Left renal cortex interstitium (tissue), 4 donors: ENCODE results near the gene LRRC4C. TPM values are rescaled to one million over a fixed set of nuclear protein-coding genes. Genes with fewer than 3 reads are reported as not detected.

ENCODE experiments used
- DNase-seq, 4 donors: peaks; one replicate each; pipeline ENCODE4 v3.0.0-alpha.2; 2013; ENCODE audit warnings: low read depth in 4 of 4, low spot score in 2 of 4, missing footprints in 1 of 4
- polyA plus RNA-seq, 4 donors: library from polyadenylated mRNA; unstranded; fragments of 120-200 nt; gene quantifications; one replicate each; pipeline ENCODE4 v1.2.1, GENCODE V29; 2013; ENCODE audit not compliant: insufficient read length in 4 of 4

The LRRC4C gene
- polyA plus RNA-seq, 4 donors: 12.8 to 15.3 (median 14.6) TPM

DNA sequence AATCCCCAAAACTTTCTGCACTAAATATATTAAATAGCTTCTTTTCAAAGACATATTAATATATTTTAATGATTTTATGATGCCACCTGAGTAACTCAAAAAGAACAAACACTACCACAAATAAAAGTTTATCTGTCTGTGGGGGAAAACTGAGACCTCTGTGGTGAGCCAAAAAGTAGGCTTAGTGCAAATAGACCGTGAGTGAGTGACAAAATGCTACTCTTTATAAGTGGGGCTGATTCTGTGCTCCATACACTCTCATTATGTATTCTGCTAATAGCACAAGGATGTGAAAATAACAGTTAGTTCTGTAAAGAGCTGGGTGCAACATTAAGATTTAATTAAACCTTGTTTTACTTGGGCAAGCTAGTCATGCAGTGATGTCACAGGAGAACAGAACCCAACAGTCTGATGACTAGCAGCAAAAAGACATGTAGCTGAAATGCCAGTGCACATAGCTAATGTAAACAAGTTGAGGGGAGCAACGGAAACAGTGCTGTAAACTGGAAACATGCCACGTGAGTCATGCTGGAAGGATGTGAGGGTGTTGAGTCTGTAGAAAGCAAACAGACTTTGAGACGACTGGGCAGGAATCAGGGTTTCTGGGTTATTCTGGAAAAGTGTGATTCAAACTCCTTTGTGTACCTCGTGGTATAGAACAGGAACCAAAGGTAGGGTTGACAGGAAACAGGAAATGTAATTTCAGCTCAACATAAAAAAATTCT is 1130.4 kb downstream of the LRRC4C start:
- DNase-seq: peak in 2 of 4 donors; percentile 18 to 24

DNA sequence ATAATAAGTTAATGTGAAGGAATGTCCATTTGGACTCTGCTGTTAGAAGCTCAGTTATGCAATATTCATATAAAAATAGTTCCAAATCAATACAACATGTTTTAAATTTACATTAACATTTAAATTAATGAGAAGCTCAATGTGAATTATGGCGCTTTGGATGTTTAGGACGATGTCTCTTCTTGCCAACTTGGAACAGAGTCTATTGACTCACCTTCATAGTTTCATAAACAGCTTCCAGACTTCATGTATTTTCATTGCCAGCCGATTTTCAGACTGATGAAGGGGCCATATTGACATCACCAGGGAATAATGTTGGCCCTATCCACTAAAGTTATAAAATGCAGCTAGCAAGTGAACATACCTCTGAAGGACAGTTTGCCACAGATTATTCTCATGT is 1136.2 kb downstream of the LRRC4C start:
- DNase-seq: no peak

DNA sequence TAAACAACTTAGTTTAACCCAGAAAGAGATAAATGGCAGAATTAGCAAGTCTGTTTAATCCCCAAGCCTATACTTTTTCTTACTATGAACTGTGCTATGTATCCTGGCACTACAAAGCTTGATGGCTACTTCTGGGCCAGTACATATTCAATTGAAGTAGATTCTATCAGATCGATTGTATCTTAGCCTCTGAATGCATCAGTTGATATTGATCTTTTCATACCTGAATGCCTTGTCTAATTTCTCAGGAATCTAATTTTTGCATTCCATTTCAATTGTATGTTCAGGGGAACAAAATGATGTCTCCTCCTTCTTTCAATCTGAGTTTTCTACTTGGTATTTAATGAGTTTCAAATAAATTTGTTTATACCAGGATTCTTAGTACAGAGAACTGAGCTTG is 1137.9 kb downstream of the LRRC4C start:
- DNase-seq: no peak

DNA sequence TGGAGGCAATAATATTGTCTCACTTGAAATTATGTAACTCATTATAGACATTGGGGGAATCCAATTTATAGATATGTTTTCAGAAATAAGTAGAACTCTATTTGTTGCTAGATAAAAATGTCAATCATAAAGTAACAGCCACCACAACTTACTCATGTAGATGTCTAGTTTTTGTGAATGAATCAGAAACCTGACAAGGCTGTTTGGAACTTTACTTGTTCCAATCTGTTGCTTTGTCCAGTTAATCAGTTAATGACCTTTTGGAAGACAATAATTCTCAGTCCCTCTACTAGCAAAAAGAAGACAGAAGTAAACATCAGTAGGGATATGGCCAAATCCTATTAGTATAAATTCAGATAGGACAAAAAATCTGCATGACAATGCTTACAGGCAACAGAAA is 1143.3 kb downstream of the LRRC4C start:
- DNase-seq: no peak

DNA sequence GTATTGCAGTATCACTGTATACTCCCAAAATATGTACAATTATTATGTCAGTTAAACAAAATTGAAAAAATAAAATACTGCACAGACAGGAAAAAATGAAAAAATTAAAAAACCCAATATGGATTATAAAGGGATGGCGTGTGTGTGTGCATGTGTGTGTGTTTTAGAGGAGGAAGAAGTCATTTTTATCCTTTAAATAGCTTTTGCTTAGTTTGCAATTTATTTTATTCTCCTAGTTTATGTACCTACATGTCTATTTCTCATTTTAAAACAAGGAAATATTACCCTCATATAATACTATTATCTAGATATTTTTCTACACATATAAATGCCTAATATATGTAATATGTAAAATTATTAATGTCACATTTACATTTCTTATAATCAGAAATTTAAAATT is 1144.3 kb downstream of the LRRC4C start:
- DNase-seq: no peak

DNA sequence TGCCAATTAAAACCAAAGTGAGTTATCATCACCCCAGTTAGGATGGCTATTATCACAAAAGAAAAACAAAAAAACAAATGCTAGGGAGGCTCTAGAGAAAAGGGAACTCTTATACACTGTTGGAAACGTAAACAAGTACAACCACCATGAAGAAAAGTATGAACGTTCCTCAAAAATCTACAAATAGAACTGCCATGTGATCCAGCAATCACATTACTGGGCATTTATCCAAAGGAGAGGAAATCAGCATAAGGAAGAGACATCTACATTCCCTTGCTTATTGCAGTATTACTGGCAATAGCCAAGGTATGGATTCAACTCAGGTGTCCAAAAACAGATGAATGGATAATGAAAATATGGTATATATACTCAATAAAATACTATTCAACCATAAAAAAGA is 1145.1 kb downstream of the LRRC4C start:
- no peak for DNase-seq

DNA sequence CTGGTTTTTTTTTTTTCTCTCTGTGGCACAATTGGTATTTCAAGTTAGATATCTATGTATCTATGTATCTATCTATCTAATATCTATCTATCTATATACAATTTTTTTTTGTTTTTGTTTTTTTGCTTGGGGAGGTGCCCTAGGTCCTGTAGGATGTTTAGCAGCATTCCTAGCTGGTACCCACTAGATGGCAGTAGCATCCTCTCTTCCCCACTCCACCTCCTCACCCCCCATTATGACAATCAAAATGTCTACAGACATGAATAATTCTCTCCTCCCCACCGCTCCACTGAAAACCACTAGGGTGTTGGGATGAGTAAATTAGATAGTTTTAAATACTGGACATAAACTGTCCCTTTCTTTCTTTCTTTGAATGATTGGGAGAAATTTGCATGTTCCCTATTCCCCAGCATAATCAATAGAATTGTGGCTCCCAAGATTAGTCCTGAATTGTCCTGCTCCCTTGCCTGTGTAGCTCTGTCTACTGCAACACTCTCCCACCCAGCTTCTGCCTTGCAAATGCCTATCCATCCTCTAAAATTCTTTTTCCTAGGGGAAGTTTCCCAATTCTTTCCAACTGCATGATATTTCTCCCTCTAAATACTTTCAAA is 1152.4 kb downstream of the LRRC4C start:
- no peak for DNase-seq

DNA sequence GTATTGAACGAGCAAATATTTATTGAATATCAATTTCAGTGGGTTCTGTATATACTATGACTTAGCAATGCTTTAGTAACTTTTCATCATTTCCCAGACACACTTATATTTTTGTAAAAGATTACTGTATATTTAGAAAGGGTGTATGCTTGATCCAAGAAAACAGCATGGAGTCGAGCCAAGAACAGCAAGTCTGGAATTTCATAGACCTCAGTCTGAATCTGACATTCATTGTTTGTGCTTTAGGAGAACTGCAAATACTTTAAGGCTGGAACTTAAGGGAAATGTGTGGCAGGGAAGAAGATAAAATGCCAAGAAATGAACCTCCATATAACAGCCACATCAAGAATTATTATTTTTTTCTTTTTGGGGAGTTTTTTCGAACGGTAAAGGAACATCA is 1156.8 kb downstream of the LRRC4C start:
- DNase-seq: no peak

DNA sequence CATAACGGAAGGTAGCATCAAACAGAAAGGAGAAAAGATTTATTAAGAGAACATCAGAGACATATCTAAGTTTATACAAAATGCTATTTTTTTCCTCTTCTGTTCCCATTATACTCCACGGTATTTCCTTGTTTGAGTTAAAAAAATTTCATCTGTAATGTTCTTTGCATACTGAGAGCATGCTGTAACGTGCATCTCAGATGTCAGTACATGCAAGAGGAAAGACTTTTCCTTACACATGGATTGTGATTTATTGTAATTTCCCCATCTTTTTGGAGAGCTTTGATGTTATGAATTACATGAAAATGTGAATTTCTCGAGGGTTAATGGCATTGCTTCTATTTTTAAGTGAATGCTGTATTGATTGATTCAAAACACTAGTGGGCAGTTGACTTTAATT is 1164.0 kb downstream of the LRRC4C start:
- no peak for DNase-seq

DNA sequence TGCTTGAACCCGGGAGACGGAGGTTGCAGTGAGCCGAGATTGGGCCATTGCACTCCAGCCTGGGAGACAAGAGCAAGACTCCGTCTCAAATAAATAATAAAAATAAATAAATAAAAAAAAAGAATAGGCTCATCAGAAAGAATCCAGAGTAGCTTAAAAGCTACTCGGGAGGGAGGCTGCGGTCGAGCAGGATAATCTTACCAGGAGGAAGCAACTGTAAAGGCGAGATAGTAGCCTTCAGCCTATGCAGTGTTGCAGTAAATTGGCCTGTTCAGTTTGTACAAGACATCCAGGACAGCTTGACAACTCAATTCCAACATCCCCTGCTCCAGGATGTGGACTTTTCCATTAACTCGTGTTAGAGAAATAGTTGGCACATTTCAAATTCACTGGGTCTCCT is 1164.7 kb downstream of the LRRC4C start:
- DNase-seq: no peak

DNA sequence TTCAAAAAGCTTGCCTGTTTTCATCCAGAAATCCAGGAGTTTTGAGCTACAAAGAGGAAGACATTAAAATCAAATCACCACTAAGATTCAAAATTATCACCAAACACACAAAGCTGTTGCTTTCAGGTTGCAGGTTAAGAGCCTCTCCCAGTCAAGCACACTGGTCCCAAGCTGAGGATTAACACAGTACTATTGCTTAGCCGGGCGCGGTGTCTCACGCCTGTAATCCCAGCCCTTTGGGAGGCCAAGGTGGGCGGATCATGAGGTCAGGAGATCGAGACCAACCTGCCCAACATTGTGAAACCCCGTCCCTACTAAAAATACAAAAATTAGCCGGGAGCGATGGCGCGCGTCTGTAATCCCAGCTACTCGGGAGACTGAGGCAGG is 1165.1 kb downstream of the LRRC4C start:
- DNase-seq: no peak

DNA sequence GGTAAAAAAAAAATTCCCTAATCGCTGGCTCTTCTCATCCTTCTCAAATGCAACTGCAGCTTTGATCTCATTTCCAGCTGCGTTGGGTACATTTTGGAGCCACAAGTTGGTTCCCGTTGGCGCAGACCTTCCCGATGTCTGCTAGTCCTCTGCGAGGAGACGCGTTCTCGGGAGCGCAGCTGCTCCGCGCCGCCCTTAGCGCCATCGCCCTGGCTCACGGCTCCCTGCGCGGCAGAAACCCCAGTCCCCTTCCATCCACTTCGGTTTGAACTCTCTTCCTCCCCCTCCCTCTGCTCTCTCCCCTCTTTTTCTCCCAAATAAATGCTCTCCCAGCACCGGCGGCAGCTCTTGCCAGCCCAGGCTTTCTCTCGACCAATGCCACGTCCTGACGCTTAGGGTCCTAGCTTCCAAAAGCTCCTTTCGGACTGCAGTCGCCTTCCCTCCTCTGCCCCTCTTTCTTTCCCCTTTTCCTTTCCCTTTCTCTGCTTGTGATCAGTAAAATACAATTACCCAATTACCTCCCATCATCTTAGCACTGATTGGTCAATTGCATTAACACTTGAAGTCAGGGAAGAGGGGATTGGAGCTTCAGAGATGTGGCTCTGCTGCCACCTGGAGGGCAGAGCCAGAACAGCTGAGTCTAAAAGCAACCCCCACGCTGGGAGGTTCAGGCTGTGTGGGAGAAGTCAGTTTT is 1165.7 kb downstream of the LRRC4C start:
- DNase-seq: peak; percentile 79 to 93 (median 90)

DNA sequence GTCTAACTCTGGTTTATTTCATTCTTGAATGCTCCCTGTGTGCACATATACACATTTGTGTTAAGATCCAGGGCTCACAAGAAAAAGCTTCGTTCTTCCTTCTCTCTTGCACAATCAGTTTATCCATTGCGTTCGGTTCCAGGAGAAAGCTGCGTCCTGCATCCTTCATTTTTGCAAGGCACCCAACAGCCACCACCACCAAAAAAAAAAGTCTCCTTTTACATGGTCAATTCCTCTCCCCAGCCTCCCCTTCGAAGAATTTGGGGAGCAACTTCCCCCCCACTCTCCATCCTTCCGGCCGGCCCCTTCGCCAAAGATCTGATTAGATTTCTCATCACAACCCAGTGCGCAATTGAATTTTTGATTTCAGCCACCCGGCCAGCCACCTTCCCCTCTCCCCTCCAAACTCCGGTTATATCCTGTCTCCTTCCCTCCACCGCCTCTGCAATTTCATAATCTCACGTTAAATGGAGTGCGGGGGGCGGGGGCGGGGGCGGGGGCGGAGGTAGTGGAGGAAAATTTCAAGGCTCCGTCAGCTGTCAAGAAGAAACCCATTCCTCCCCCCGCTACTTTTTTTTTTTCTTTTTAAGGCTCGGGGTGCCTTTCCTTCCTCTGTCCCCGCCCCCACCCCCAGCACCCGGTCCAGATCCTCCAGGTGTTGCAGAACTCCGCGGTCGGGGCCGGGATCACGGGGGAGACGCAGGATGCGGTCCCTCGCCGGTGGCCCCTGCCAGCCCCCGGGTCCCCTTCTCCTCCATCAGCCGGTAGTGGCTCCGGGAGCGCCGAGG is 1166.5 kb downstream of the LRRC4C start:
- DNase-seq: no peak

DNA sequence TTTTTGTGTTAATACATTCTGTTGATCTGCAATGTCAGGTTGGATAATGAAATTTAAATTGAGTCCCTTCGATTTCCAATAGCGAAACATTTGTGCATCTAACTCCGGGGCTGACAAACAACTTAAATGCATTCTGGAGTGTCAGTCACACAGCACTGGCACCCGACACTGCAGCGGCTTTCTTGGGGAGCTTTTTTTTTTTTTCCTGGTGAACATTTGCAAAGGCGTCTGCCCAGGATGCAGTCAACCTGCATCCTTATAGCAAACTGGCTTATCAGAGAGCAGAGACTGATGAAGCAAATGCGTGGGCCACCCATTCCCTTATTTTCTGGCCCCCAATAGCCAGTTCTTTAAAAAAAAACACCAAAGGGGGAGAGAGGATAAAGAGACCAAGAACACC is 1167.7 kb downstream of the LRRC4C start:
- DNase-seq: no peak

DNA sequence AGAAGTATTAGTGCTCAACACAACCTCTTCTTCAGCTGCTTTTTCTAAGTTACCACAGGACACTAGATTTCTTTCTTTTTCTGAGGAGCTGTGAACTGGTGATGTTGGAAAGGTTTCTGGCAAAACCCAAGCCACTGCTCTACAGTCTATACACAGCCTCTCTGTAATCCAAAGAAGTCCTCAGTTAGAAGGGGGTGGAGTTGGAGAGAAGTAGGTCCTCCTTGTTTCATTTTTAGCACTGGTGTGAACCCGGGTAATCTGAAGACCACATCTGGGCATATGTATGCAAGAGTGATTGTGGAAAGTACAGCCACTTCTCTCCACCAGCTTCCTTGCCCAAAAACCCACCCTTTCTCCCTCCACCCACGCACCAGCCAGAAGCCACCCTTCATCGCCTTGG is 1168.1 kb downstream of the LRRC4C start:
- DNase-seq: no peak

DNA sequence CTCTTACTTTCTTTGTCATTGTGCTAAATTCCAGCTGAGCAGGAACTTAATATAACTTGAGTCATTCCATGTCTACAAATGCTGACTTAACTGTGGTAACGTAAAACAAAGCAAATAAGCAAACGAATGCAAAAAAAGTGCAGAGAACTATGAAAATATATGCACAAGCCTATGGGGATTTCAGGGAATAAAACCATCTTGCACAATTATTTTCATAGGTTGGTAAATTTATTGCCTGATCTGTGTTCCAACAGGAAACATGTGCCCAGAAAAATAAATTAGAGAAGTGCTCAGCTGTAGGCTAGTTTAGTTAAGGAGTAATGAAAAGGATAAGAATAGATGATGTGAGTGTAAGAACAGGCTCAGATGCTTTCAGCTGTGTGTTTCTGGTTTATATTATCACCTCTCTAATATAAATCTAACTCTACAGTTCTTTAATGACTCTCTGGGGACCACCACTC is 1169.3 kb downstream of the LRRC4C start:
- DNase-seq: no peak

DNA sequence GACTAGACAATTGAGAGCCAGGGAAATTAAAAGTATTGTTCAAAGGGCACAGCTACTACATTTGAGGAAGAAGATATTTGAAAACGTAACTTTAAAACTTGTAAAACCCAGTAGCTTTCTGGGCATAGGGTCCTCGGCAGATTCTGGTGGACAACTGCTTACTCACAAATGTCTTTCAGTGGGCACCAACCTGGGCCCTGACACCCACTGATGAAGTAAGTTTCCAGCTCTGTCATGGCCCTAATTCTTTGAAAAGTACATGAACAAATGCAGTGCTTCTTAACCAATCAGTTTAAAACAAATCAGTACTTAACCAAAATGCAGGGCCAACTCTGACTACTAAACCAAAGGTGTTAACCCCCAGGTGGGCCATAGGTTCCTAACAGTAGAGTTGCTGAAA is 1170.1 kb downstream of the LRRC4C start:
- no peak for DNase-seq

DNA sequence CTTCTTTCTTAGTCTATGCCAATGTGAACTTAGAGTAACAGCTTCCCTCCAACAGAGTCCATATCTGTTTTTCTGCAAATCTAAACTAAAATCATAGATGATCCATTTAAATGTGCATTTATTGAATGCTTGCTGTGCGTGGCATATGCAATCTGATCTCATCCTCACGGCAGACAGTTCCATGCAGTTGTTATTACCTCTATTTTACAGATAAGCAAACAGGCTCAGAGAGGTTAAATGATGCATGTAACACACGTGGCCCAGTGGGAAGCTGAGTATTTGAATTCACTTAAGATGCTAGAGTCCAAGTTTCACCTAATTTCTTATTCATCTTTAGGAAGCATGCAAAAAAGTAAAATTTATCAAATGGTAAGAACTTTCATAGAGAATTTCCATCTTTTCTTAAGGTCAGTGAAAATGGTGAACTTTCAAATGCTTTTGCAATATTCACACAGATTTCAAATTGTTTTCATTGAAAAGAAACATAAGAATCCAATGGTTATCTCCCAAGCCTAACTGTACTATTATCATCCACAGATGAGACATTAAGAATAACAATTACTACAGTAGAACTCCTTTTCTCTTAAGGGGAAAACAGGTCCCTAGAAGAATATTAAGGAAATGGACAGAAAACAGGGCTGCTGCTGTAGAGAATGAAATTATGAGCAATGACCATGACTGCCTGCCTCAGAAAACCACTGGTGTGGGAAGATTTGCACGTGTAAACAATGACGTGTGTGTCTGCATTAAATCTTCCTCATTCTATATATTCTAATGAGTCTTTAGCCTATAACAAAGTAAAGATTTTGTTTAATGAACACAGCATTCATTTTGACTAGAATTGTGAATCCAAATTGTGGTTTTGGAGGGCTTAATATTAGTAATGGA is 1171.3 kb downstream of the LRRC4C start:
- no peak for DNase-seq

DNA sequence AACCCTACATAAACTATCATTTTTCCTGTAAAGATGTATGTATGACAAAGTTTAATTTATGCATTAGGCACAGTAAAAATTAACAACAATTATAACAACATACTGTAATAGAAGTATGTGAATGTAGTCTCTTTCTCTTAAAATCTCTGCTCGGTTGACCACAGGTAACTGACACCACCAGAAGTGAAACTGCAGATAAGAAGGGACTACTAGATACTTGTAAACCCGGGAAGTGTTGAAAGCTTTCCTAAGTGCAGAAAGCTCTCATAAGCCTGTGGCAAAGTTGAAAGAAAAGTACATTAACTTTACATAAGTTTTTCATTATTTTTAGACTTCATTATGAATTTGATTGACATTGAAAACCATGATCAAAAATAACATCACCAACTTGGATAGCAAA is 1173.3 kb downstream of the LRRC4C start:
- DNase-seq: no peak

DNA sequence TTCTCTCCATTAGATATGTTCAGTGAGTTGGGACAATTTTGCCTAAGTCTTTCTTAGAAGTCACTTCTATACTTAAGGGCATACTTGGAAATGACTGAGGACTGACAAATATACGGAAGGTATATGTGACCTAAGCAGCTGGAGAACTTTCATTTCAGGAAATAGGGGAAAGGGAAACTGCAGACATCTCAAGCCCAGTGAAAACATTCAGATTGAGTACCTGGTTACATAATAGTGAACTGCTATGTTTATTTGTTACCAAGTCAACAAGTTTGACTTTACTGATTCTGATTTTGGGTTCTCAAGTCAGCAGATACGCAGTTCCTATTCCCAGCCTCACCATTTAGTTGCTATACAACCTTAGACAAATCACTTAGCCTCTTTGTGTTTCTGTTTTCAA is 1173.9 kb downstream of the LRRC4C start:
- DNase-seq: no peak
